Glutamatergic neuron (in vitro differentiated cells): ENCODE results near the gene C1orf159. TPM values are rescaled to one million over a fixed set of nuclear protein-coding genes. Genes with fewer than 3 reads are reported as not detected.
A peak's percentile ranks its signal among the peaks of the same experiment; 100 is the strongest.

Source experiments
- DNase-seq: peaks from one replicate; pipeline ENCODE4 v3.0.0; 2022
- H3K27ac Mint-ChIP-seq: one replicate; pipeline ENCODE4 v1.8.0; 2020; ENCODE audit warnings: mild to moderate bottlenecking, mixed read lengths, inconsistent platforms; ENCODE audit not compliant: unreplicated experiment
- H3K27me3 Mint-ChIP-seq: one replicate; pipeline ENCODE4 v1.8.0; 2020; ENCODE audit warnings: mild to moderate bottlenecking, moderate library complexity, mixed read lengths, inconsistent platforms; ENCODE audit not compliant: unreplicated experiment
- H3K36me3 Mint-ChIP-seq: one replicate; pipeline ENCODE4 v1.8.0; 2020; ENCODE audit warnings: mild to moderate bottlenecking, mixed read lengths, inconsistent platforms; ENCODE audit not compliant: unreplicated experiment
- H3K4me1 Mint-ChIP-seq: one replicate; pipeline ENCODE4 v1.8.0; 2020; ENCODE audit warnings: mild to moderate bottlenecking, low read depth, mixed read lengths, inconsistent platforms; ENCODE audit not compliant: unreplicated experiment
- H3K4me3 Mint-ChIP-seq: one replicate; pipeline ENCODE4 v1.8.0; 2020; ENCODE audit warnings: mild to moderate bottlenecking, mixed read lengths, inconsistent platforms; ENCODE audit not compliant: unreplicated experiment
- H3K9me3 Mint-ChIP-seq: one replicate; pipeline ENCODE4 v1.8.0; 2020; ENCODE audit warnings: mild to moderate bottlenecking, moderate library complexity, mixed read lengths, inconsistent platforms; ENCODE audit not compliant: unreplicated experiment
- total RNA-seq: library from RNA; stranded (reverse); fragmentation: NEBNext Ultra II Directional; extraction: Animal tissue kit (Norgen Biotek cat#: 25700); gene quantifications from one replicate; pipeline ENCODE4 v1.2.1, GENCODE V29; 2021; ENCODE audit not compliant: unreplicated experiment
- TF ChIP-seq, protein P1 (sequence below): fragments of 200-600 bp; sonication (generic); IDR thresholded peaks from one replicate; pipeline ENCODE4 v1.5.0; 2021; ENCODE audit not compliant: partially characterized antibody, unreplicated experiment

Gene C1orf159
- total RNA-seq, 1 donor from 2014 or later = 24.5 TPM

DNA sequence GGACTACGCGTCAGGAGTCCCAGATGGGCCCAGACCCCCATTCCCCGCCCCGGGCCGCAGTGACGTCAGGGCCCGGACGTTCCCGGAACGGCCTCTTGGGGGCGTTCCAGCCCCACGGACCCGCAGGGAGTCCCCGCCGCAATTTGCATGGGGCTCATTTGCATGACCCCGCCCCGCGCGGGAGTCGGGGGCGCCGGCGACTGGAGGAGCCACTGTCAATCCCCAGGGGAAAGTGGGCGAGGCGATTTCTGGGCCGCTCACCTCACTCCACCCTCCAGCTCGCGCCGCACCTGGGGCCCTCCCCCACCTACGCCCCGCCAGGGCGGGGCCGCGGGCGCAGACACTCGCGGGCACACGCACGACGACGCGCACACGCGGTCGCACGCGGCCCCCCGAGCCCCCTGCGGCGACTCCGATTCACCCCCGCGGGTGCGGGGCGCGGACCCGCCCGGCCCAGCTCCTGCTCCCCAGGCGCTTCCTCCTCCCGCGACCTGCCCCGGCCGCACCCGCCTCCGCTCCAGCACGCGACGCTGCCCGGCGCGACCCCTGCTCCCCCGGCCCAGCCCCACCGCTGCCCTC, 82.8 kb downstream of the C1orf159 start:
- Mint-ChIP-seq H3K27ac (no peak overlapping the region), H3K36me3 (no peaks in the 10 kb centered on the region), H3K9me3 (peaks cover 21% of the 10 kb centered on the region), H3K27me3 (peaks cover 19% of the 10 kb centered on the region), H3K4me3 (no peak overlapping the region), H3K4me1 (peaks cover 19% of the 10 kb centered on the region)
- TF ChIP-seq, protein P1, sequence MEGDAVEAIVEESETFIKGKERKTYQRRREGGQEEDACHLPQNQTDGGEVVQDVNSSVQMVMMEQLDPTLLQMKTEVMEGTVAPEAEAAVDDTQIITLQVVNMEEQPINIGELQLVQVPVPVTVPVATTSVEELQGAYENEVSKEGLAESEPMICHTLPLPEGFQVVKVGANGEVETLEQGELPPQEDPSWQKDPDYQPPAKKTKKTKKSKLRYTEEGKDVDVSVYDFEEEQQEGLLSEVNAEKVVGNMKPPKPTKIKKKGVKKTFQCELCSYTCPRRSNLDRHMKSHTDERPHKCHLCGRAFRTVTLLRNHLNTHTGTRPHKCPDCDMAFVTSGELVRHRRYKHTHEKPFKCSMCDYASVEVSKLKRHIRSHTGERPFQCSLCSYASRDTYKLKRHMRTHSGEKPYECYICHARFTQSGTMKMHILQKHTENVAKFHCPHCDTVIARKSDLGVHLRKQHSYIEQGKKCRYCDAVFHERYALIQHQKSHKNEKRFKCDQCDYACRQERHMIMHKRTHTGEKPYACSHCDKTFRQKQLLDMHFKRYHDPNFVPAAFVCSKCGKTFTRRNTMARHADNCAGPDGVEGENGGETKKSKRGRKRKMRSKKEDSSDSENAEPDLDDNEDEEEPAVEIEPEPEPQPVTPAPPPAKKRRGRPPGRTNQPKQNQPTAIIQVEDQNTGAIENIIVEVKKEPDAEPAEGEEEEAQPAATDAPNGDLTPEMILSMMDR = peak; percentile 96
- DNase-seq = peak; percentile 97

DNA sequence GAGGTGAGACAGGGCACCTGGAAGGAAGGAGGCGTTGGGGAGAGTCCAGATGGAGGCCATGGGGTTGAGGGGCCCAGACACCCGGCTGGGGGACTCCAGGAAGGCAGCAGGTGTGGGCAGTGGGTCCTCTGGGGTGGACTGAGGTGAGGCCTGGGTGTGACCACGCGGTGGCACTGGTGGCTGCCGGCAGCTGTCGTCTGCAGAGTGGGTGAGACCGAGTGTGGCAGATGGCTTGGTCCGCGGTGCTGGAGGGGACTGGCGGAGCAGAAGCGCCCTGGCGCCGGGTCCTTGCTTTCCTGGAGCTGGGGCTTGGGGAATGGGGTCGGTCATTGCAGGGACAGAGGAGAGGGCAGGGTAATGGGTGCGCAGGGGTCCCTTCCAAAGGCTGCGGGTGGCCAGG, 83.5 kb downstream of the C1orf159 start:
- Mint-ChIP-seq H3K27ac (peak overlapping the region; percentile 98), H3K4me1 (peaks cover 16% of the 10 kb centered on the region), H3K36me3 (no peaks in the 10 kb centered on the region), H3K4me3 (peak overlapping the region; percentile 85), H3K27me3 (peaks cover 20% of the 10 kb centered on the region), H3K9me3 (peaks cover 17% of the 10 kb centered on the region)
- TF ChIP-seq, protein P1 = no peak
- peak; percentile 83 for DNase-seq

Other genes with a start within 250 kb of the C1orf159 start
- 46.2 TPM for gene SAMD11, start 192.2 kb downstream of the C1orf159 start, total RNA-seq
- 90.3 TPM for gene NOC2L, start 156.8 kb downstream of the C1orf159 start, total RNA-seq
- 103 TPM for gene KLHL17, start 155.5 kb downstream of the C1orf159 start, total RNA-seq
- gene PLEKHN1, start 149.6 kb downstream of the C1orf159 start, total RNA-seq = 0.29 TPM
- gene PERM1, start 134.0 kb downstream of the C1orf159 start, total RNA-seq = 0.32 TPM
- 218 TPM for gene HES4, start 116.0 kb downstream of the C1orf159 start, total RNA-seq
- 18.4 TPM for gene ISG15, start 102.6 kb downstream of the C1orf159 start, total RNA-seq
- 914 TPM for gene AGRN, start 96.0 kb downstream of the C1orf159 start, total RNA-seq
- gene RNF223, start 41.8 kb downstream of the C1orf159 start, total RNA-seq = not detected
- gene TTLL10, start 57.8 kb upstream of the C1orf159 start, total RNA-seq = not detected
- 3.0 TPM for gene TNFRSF18, start 90.5 kb upstream of the C1orf159 start, total RNA-seq
- 0.29 TPM for gene TNFRSF4, start 98.1 kb upstream of the C1orf159 start, total RNA-seq
- 89.2 TPM for gene SDF4, start 115.9 kb upstream of the C1orf159 start, total RNA-seq
- 30.0 TPM for gene B3GALT6, start 116.1 kb upstream of the C1orf159 start, total RNA-seq
- 9.1 TPM for gene C1QTNF12, start 130.6 kb upstream of the C1orf159 start, total RNA-seq
- gene UBE2J2, start 157.8 kb upstream of the C1orf159 start, total RNA-seq = 88.1 TPM
- gene SCNN1D, start 164.3 kb upstream of the C1orf159 start, total RNA-seq = 8.4 TPM
- gene ACAP3, start 191.8 kb upstream of the C1orf159 start, total RNA-seq = 1,099 TPM
- gene PUSL1, start 192.5 kb upstream of the C1orf159 start, total RNA-seq = 45.5 TPM
- gene INTS11, start 208.6 kb upstream of the C1orf159 start, total RNA-seq = 147 TPM
- gene CPTP, start 208.7 kb upstream of the C1orf159 start, total RNA-seq = 18.7 TPM
- 1.3 TPM for gene TAS1R3, start 215.2 kb upstream of the C1orf159 start, total RNA-seq
- gene DVL1, start 233.3 kb upstream of the C1orf159 start, total RNA-seq = 124 TPM
- gene MXRA8, start 242.5 kb upstream of the C1orf159 start, total RNA-seq = 7.7 TPM